ENCODE measurements around the gene GPR146. TPM values are rescaled to one million over a fixed set of nuclear protein-coding genes. Genes with fewer than 3 reads are reported as not detected.

The GPR146 gene
- total and polyA plus RNA-seq, 11 donors = 11.1 to 56.8 (median 25.2) TPM

- H3K9me3 ChIP-seq = no peaks in the 10 kb centered on the region
- DNase-seq (no peak), ATAC-seq (peak; percentile 18 to 53 (median 32))
- H3K27ac ChIP-seq = peak overlapping the region in 1 of 12 donors; percentile 2
- H3K36me3 ChIP-seq = peaks cover 0 to 23% (median 5%) of the 10 kb centered on the region in 9 donors
- intact Hi-C loops (cut with DNase I) = no loop called here
- H3K4me1 ChIP-seq = peaks cover 0 to 15% (median 3%) of the 10 kb centered on the region in 12 donors
- no peak for TF ChIP-seq POLR2A (IDR thresholded peaks at IDR 0.05)
- peak in 1 of 12 donors; percentile 4 for TF ChIP-seq CTCF (IDR thresholded peaks at IDR 0.05)
- 57 to 74% (median 67%) methylated on average over 10 to 23 of the region's 23 CpGs for WGBS, 4 donors
- H3K27me3 ChIP-seq = no peaks in the 10 kb centered on the region
- H3K4me3 ChIP-seq = peak overlapping the region in 4 of 12 donors; percentile 10 to 25 (median 12)
Observed at GRCh38 chr7:1095621-1096155, 51.3 kb downstream of the GPR146 start.

GRCh38 chr7:1096156-1097119, 52.1 kb downstream of the GPR146 start:
- DNase-seq (no peak), ATAC-seq (peak; percentile 11 to 54 (median 36))
- H3K9me3 ChIP-seq = no peaks in the 10 kb centered on the region
- H3K4me1 ChIP-seq = peaks cover 0 to 15% (median 3%) of the 10 kb centered on the region in 12 donors
- H3K36me3 ChIP-seq = peaks cover 0 to 21% (median 5%) of the 10 kb centered on the region in 9 donors
- H3K4me3 ChIP-seq = peak overlapping the region in 4 of 12 donors; percentile 10 to 25 (median 12)
- WGBS, 4 donors = 76 to 83% (median 80%) methylated on average over 40 to 44 of the region's 44 CpGs
- H3K27ac ChIP-seq = peak overlapping the region in 1 of 12 donors; percentile 2
- TF ChIP-seq CTCF (IDR thresholded peaks at IDR 0.05) (no peak), POLR2A (IDR thresholded peaks at IDR 0.05) (no peak)
- H3K27me3 ChIP-seq = no peaks in the 10 kb centered on the region
- intact Hi-C loops (cut with DNase I) = no loop called here

GRCh38 chr7:1097120-1097504, 52.8 kb downstream of the GPR146 start:
- intact Hi-C loops (cut with DNase I) = no loop called here

More at GRCh38 chr7:1097120-1097504, 52.8 kb downstream of the GPR146 start:
- ATAC-seq = no peak
- peaks cover 0 to 14% (median 4%) of the 10 kb centered on the region in 9 donors for H3K36me3 ChIP-seq
- H3K9me3 ChIP-seq = no peaks in the 10 kb centered on the region
- peaks cover 0 to 15% (median 3%) of the 10 kb centered on the region in 12 donors for H3K4me1 ChIP-seq
- H3K4me3 ChIP-seq = no peak overlapping the region
- 90 to 94% (median 93%) methylated on average over 12 to 13 of the region's 13 CpGs for WGBS, 4 donors
- TF ChIP-seq POLR2A (IDR thresholded peaks at IDR 0.05) (no peak), CTCF (IDR thresholded peaks at IDR 0.05) (no peak)
- no peak for DNase-seq
- no peak overlapping the region for H3K27ac ChIP-seq
- no peaks in the 10 kb centered on the region for H3K27me3 ChIP-seq
